HG02870 (cell line): ENCODE data around the gene ETS2.
"Not testable (repeated sequence)": the region's sequence is repeated elsewhere in the genome, so short reads cannot be mapped to it uniquely, and the experiment has no call there.

Experiments used
- ATAC-seq: cut with Tn5 transposase; IDR thresholded peaks from one replicate; pipeline ENCODE4 v1.9.1; 2021; ENCODE audit warnings: mild to moderate bottlenecking, moderate library complexity; ENCODE audit not compliant: unreplicated experiment

Gene ETS2

DNA sequence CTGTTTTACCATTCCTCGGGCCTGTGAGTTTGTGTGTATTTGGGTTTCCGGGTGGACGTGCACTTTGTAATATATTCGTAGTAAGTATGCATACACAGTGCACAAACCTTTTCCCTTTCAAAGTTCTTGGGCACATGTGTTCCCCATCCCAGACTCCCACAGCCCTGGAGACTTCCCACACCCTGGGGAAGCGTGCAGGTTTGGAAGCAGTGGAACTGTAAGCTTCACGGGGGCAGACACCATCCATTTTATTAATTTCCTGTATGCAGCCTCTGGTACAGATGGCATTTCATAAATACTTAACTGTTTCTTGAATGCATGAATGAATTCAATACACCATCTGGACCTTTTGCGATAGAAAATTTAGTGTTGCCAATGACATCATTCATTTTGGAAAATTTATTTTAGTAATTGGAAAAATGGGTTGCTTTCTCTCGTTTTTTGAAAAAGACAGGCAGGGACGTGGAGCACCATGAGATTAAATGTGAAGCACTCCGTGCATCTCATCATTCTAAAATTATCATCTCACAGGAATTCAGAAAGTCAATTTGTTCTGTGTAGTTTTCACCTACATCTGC, 10.8 kb downstream of the ETS2 start:
- ATAC-seq = no peak

DNA sequence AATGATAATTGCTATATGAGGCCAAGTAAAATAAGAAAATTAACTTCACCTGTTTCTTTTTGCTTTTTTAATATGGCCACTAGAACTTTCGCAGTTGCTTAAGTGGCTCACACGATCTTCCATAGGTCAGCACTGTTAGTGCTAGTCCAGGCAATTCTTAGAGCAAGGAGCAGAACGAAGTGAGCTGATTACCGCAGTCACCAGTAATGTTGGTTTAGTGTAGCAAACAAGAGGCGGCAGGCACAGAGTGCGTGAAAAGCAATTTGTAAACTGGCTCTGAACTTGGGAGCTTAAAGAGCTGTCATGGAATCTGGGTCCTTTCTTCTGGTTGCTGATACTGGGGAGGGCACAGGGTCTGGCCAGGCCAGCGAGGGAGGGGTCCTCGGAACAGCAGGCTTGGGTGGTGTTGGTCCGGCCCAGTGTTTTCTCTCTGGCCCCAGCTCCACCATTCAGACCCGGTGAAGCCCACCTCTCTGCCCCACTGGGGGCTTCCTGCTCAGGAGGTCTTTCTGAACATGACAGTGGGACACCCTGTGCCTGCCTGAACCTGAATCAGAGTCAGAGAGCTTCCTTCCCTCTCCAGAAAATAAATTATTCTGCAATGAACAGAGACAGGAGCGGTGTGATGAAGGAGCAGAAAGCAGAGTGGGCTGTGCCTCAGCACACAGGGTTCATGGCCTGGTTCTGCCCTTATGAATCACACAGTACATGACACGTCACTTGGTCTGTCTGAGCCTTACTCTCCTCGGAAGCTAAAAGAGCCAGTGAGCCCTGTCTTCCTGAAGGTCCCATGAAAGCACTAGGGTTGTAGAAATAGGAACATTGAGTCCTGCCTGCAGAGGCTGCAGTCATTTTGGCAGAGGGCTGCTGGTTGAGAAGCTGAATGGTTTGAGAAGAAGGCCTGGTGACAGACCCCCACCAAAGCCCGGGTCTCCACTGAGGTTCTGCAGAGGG, 11.9 kb downstream of the ETS2 start:
- no peak for ATAC-seq

- ATAC-seq = no peak
These were observed 12.6 kb downstream of the ETS2 start for GRCh38 chr21:38818325-38818723.

DNA sequence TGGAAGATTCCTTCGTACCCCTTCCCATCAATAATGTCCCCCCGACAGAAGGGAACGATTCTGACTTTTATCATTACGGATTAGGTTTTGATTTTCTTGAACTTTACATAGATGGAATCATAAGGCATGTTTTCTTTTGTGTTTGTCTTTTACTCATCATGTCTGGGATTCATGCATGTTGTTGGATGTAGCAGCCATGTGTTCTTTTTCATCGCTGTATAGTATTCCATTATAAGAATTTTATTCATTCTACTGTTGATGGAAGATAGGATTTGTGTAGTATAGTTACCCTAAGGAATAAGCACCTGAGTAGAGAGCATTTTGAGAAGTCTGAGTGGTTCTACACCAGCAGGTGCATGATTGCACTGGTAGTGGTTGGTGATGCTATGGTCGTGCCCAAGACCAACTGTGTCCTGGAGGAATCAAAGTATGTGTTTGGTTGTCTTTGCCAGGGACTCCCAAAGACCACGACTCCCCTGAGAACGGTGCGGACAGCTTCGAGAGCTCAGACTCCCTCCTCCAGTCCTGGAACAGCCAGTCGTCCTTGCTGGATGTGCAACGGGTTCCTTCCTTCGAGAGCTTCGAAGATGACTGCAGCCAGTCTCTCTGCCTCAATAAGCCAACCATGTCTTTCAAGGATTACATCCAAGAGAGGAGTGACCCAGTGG, 13.5 kb downstream of the ETS2 start:
- ATAC-seq = no peak

DNA sequence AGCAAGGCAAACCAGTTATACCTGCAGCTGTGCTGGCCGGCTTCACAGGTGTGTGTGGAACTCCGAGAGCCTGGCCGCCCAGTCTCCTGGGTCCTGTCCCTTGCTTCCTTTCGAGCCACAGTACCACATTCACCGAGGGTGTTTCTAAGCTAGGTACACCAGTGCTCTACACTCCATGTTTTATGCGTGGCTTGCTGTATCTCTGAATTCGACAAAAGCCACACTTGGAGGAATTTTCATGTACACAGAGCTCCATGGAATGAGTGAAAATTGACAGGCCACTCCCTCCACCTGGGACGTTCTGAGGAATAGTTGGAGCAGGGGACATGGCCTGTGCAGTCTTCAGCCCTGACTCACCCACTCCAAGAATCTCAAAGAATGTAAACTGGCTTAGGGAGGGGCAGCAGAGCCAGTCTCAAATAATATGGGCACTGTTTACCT, 14.0 kb downstream of the ETS2 start:
- no peak for ATAC-seq

DNA sequence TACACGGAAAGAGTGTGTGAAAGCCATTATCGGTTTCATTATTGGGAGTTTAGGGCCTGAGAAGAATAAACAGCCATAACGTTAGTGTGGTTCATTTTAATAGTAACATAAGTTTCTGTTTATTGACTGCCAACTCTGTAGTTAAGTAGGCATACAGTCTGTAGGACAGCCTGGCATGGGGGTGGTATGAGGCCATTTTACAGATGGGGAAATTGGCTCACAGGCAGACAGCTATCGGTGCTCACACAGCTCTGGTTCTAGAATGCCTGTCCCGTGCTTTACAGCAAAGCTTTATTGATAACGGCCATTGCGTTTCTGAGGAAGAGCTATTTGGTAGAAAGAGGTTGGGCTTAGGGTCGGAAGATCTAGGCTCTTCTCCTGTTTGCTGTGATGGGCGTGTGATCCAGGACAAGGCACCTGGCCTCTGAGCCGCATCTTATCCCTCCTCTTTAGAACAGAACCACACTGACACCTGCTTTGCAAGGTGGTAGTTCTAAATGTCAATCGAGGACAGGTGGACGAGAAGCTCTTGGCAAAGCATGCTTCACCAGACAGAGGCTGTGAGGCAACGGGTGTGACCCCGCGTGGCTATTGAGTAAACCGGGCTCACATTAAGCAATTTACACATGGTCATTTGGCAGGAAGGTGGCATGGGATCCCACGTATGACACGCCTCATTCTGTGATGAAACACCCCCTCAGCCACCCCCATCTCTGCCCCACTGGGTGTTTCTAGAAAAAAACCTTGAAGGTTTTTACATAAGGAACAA, 14.9 kb downstream of the ETS2 start:
- no peak for ATAC-seq

DNA sequence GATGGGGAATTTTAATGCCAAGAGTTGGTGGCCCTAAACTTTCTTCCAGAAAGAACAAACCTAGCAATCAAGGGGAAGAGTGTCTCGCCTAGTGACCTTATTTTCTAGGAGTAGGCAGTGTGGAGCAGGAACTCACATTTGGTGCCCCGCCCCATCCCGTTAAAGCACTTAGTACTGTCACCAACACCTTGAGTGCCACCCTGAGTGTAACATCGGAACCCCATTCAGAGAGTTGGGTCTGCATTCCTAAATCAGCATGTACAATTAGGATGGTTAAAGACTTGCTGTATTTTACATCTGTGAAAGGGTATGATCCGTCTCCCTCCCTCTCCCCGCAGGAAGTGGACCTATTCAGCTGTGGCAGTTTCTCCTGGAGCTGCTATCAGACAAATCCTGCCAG, 15.5 kb downstream of the ETS2 start:
- no peak for ATAC-seq

DNA sequence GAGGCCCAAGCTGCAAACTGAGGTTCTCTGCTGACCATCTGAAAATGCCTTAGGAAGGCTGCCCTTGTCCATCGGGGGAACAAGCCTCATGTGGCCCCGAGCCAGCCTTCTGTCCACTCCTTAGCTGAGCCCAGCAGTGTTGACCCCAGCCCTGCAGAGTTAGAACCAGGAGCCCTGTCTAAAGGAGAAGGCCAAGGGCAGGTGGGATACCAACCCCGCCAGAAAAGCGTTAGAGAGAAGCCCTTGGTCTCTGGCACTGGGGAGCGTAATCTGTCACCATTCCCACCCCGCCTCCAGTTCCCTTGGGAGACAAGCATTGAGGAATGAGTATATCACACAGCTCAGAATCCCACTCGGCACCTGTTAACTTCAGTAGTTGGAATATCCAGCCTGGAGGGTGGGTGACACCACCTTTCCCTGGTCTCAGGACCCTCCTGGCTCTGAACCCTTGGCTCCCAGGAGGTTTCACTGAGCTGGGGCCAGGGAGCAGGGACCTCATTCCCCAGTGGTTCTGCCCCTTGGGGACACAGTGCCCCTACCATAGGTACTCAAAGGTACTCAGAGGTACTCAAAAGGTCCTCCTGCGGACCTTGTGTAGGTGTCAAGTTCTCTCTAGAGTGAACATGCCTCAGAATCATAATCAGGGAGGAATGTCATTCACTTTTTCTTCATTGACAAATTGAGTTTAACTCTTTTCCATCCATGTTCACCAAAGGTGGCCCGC, 16.4 kb downstream of the ETS2 start:
- no peak for ATAC-seq

DNA sequence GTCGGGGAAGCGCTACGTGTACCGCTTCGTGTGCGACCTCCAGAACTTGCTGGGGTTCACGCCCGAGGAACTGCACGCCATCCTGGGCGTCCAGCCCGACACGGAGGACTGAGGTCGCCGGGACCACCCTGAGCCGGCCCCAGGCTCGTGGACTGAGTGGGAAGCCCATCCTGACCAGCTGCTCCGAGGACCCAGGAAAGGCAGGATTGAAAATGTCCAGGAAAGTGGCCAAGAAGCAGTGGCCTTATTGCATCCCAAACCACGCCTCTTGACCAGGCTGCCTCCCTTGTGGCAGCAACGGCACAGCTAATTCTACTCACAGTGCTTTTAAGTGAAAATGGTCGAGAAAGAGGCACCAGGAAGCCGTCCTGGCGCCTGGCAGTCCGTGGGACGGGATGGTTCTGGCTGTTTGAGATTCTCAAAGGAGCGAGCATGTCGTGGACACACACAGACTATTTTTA, 17.1 kb downstream of the ETS2 start:
- ATAC-seq = no peak

DNA sequence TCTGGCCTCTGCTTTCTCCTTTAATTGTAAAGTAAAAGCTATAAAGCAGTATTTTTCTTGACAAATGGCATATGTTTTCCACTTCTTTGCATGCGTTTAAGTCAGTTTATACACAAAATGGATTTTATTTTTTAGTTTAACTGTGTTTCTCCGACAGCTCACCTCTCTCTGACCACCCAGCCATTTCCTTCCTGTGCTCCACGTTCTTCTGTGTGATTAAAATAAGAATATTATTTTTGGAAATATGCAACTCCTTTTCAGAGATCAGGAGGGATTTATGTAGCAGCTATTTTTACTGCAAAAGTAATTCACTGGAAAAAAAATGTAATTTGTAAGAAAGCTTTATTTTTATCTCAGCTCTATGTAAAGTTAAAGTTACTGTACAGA, 18.0 kb downstream of the ETS2 start:
- ATAC-seq = no peak

GRCh38 chr21:38824124-38824822, 18.5 kb downstream of the ETS2 start:
- ATAC-seq = no peak

DNA sequence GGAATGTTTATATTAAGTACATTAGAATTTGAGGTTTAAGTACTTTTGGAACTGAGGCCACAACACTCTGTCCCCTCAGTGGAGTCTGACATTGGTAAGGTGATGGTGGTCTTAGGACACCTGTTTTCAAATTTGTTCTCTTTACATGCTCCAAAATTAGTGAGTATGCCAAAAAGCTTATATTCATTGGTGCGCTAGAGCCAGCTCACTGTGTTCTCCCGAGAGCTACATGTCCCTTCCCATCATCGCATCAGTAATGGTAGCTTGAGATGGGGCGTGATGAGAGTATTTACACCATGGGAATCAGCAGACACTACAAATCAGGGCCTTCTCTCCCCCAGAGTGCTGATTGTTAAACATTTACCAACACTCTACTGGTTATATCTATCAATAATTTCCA, 19.5 kb downstream of the ETS2 start:
- ATAC-seq = no peak

- ATAC-seq = no peak
These were observed 20.2 kb downstream of the ETS2 start for GRCh38 chr21:38825921-38826320.

- ATAC-seq = not testable (repeated sequence)
These were observed 22.4 kb downstream of the ETS2 start for GRCh38 chr21:38828111-38828510.

DNA sequence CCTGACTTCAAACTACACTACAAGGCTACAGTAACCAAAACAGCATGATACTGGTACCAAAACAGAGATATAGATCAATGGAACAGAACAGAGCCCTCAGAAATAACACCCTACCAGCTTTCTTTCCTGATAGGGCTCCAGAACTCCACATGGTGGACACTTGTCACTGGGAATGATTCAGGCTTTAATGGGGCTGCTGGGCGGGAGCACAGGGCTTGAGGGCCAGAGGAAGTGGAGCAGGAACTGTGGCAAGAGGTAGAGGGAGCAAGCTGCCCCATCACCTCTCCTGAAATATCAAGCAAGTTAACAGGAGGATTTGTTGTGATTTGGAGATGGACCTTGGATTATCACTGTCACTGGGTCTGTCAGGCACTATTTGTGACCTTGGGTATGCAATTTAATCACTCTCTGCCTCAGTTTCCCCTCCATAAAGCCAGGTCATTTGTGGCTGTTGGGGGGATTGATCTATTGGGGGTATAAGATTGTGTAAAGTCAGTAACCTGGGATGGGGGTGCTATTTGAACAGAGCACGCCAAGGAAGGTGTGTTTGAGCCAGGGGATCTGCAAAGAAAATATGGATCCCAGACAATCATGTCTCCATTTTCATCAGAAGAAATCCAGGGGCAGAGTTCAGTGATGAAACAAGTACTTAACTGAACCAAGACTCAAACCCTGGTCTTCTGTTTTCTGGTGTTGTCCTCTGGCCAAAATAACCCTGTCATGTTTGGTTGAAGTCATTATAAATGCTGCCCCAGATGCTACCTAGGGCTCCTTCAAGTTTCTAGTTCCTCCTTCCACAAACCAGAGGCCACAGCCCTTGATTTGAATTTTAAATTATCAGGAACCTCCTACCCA, 25.2 kb downstream of the ETS2 start:
- ATAC-seq = peak; percentile 89

- ATAC-seq = peak; percentile 89
These were observed 26.1 kb downstream of the ETS2 start for GRCh38 chr21:38831526-38832467.

GRCh38 chr21:38832664-38833063, 26.9 kb downstream of the ETS2 start:
- ATAC-seq = no peak

GRCh38 chr21:38833117-38833516, 27.4 kb downstream of the ETS2 start:
- no peak for ATAC-seq
